HepG2 (cell line): Measurements from ENCODE around the gene NCMAP. TPM values are rescaled to one million over a fixed set of nuclear protein-coding genes. Genes with fewer than 3 reads are reported as not detected.

Source experiments
- ETV5 ChIP-seq: IDR thresholded peaks from 2 replicates; pipeline ENCODE4 v1.6.1; 2018; ENCODE audit warnings: missing biosample characterization, missing genetic modification reagents, inconsistent platforms, borderline replicate concordance
- FOXK2 ChIP-seq: fragments of 450-650 bp; IDR thresholded peaks from 2 replicates; pipeline ENCODE4 v1.6.1; 2016
- GPN1 ChIP-seq: sonication (generic); formaldehyde crosslinking; IDR thresholded peaks from 2 replicates; pipeline ENCODE4 v1.5.1; 2020; ENCODE audit warnings: missing genetic modification reagents, borderline replicate concordance
- SMAD1 ChIP-seq: sonication (generic); formaldehyde crosslinking; IDR thresholded peaks from 2 replicates; pipeline ENCODE4 v1.4.0; 2020; ENCODE audit warnings: missing genetic modification reagents, low read depth, mild to moderate bottlenecking, borderline replicate concordance
- TBX2 ChIP-seq: sonication (generic); formaldehyde crosslinking; IDR thresholded peaks from 2 replicates; pipeline ENCODE4 v1.5.0; 2020; ENCODE audit warnings: missing genetic modification reagents, mild to moderate bottlenecking, borderline replicate concordance
- TRIM24 ChIP-seq: sonication (generic); formaldehyde crosslinking; IDR thresholded peaks from 2 replicates; pipeline ENCODE4 v1.8.0; 2022; ENCODE audit warnings: mild to moderate bottlenecking, missing genetic modification reagents
- ZNF205 ChIP-seq: IDR thresholded peaks from 2 replicates; pipeline ENCODE4 v1.6.1; 2018; ENCODE audit warnings: missing biosample characterization, missing genetic modification reagents
- ZNF510 ChIP-seq: sonication (generic); formaldehyde crosslinking; IDR thresholded peaks from 2 replicates; pipeline ENCODE4 v1.4.0; 2020; ENCODE audit warnings: low read depth, mild to moderate bottlenecking, missing genetic modification reagents
- polyA plus RNA-seq, 8 experiments: library from polyadenylated mRNA; depleted of rRNA in 3 of 8; stranded (reverse) in 7 of 8; unstranded in 1 of 8; fragments of >200 nt; fragmentation: Illumina TruSeq in 4 of 8; extraction: Trizol in 4 of 8; gene quantifications; 2 replicates each; pipeline versions ENCODE4 v1.2.1 to v1.2.3, GENCODE V29; 2011 to 2016; ENCODE audit warnings: low read depth in 4 of 8, missing spikeins in 1 of 8, mixed read lengths in 1 of 8; ENCODE audit not compliant: insufficient read depth in 1 of 8
- total RNA-seq, 5 experiments: library from RNA; depleted of rRNA; stranded (reverse); fragments of >200 nt; fragmentation: Illumina TruSeq; extraction: Trizol; gene quantifications; 2 replicates each; pipeline ENCODE4 v1.2.3, GENCODE V29; 2016; ENCODE audit warnings: low read depth in 1 of 5
- TF ChIP-seq, protein P1 (sequence below): sonication (generic); formaldehyde crosslinking; IDR thresholded peaks from 2 replicates; pipeline ENCODE4 v1.4.0; 2020; ENCODE audit warnings: mild to moderate bottlenecking, missing genetic modification reagents
- TF ChIP-seq, protein P2 (sequence below): sonication (generic); formaldehyde crosslinking; conservative IDR thresholded peaks from 2 replicates; pipeline ENCODE4 v1.4.0; 2020; ENCODE audit warnings: missing genetic modification reagents
- TF ChIP-seq, protein P3 (sequence below): sonication (generic); formaldehyde crosslinking; IDR thresholded peaks from 2 replicates; pipeline ENCODE4 v1.5.0; 2020; ENCODE audit warnings: mild to moderate bottlenecking, low read depth, missing genetic modification reagents, borderline replicate concordance
- TF ChIP-seq, protein P4 (sequence below): sonication (generic); formaldehyde crosslinking; IDR thresholded peaks from 2 replicates; pipeline ENCODE4 v1.8.1; 2022; ENCODE audit warnings: low read depth, mild to moderate bottlenecking, missing genetic modification reagents
- TF ChIP-seq, protein P5 (sequence below): sonication (generic); formaldehyde crosslinking; IDR thresholded peaks from 2 replicates; pipeline ENCODE4 v1.8.0; 2022; ENCODE audit warnings: missing genetic modification reagents, low read depth, mild to moderate bottlenecking, borderline replicate concordance

Gene NCMAP
- total and polyA plus RNA-seq, 2 of the 13 experiments (the other 11 are each of a cell fraction or from before 2014, with no cell fraction given), result 2.7 to 20.0 TPM

DNA sequence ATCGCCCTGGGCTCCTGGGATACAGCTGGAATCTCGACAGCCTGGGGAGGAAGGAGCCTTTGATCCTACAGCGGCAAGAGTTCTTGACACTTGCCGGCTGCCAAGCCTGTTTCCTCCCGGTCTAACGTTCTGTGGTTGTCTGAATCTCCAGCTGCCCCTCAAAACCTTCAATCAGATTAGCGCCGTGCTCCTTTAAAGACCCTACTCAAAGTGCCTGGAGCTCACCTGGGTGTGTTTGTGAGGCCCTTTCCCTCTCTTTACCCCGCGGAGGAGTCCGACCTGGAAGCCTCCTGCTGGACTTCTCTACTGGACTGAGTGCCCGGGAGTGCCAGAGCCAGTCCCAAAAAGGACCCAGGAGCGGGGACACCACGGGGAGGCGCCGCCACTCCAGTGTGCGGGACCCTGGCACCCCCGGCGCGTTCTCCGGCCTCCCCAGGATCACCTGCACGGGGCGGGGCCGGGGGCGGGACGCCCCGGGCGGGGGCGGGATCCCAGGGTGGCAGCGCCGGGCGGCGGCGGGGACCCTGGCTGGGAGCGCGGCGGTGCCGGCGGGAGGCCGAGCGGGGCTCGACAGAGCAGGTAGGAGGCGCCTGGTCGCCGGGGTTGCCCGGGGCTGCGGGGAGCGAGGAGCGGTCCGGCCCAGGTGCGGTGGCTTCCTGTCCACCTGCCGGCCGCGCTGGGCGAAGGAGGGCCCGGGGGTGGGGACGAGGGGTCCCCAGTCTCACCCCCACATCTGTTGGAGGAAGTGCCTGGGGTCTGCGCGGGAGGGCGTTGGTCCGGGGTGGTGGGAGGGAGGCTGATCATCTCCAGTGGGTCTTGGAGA, at the start of gene NCMAP (continued):
- TF ChIP-seq, protein P1, sequence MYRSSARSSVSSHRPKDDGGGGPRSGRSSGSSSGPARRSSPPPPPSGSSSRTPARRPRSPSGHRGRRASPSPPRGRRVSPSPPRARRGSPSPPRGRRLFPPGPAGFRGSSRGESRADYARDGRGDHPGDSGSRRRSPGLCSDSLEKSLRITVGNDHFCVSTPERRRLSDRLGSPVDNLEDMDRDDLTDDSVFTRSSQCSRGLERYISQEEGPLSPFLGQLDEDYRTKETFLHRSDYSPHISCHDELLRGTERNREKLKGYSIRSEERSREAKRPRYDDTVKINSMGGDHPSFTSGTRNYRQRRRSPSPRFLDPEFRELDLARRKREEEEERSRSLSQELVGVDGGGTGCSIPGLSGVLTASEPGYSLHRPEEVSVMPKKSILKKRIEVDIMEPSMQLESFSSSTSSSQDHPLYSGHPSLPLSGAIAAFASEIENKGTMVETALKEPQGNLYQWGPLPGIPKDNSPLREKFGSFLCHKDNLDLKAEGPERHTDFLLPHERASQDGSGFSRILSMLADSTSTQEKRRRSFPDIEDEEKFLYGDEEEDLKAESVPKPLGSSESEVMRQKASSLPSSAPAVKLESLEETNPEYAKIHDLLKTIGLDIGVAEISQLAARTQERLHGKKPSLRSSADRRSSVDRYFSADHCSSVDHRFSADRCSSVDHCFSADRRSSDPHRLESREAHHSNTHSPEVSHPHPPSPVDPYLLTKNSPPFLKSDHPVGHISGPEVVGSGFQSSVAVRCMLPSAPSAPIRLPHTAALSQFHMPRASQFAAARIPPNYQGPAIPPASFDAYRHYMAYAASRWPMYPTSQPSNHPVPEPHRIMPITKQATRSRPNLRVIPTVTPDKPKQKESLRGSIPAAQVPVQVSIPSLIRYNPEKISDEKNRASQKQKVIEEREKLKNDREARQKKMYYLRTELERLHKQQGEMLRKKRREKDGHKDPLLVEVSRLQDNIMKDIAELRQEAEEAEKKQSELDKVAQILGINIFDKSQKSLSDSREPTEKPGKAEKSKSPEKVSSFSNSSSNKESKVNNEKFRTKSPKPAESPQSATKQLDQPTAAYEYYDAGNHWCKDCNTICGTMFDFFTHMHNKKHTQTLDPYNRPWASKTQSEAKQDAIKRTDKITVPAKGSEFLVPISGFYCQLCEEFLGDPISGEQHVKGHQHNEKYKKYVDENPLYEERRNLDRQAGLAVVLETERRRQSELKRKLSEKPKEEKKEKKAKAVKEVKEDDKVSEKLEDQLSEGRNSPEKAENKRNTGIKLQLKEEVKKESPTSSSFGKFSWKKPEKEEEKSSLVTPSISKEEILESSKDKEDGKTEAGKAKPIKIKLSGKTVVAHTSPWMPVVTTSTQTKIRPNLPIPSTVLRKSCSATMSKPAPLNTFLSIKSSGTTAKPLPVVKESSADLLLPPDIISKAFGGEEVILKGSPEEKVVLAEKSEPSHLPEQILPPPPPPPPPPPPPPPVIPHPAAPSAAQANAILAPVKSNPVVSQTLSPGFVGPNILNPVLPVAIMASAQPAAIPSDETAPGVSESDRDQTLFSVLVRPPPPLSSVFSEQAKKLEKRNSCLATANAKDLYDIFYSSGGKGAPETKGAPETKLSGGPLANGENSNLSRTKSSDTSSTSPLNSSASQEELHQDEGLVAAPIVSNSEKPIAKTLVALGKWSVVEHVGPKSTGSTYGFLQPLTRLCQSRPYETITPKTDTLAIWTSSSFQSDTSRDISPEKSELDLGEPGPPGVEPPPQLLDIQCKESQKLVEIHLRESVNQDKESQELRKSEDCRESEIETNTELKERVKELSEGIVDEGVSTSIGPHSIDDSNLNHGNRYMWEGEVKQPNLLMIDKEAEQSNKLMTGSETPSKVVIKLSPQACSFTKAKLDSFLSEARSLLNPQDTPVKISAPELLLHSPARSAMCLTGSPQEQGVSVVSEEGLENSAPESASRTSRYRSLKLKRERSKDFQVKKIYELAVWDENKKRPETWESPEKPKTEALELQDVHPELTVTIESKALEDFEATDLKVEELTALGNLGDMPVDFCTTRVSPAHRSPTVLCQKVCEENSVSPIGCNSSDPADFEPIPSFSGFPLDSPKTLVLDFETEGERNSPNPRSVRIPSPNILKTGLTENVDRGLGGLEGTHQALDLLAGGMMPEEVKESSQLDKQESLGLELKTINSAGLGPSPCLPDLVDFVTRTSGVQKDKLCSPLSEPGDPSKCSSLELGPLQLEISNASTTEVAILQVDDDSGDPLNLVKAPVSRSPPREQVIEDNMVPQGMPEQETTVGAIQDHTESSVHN, result no peak
- TF ChIP-seq TRIM24 (CRISPR knock-in tag) (no peak), GPN1 (no peak), SMAD1 (no peak), ZNF205 (CRISPR knock-in tag) (no peak), FOXK2 (no peak), ZNF510 (CRISPR knock-in tag) (no peak), ETV5 (CRISPR knock-in tag) (0 out of 2 replicates have a peak, but pooled peaks have one; percentile 4), TBX2 (CRISPR knock-in tag) (no peak)
- TF ChIP-seq, protein P2, sequence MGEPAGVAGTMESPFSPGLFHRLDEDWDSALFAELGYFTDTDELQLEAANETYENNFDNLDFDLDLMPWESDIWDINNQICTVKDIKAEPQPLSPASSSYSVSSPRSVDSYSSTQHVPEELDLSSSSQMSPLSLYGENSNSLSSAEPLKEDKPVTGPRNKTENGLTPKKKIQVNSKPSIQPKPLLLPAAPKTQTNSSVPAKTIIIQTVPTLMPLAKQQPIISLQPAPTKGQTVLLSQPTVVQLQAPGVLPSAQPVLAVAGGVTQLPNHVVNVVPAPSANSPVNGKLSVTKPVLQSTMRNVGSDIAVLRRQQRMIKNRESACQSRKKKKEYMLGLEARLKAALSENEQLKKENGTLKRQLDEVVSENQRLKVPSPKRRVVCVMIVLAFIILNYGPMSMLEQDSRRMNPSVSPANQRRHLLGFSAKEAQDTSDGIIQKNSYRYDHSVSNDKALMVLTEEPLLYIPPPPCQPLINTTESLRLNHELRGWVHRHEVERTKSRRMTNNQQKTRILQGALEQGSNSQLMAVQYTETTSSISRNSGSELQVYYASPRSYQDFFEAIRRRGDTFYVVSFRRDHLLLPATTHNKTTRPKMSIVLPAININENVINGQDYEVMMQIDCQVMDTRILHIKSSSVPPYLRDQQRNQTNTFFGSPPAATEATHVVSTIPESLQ (CRISPR knock-in tag), result 0 out of 2 replicates have a peak, but pooled peaks have one; percentile 56
- TF ChIP-seq, protein P3, sequence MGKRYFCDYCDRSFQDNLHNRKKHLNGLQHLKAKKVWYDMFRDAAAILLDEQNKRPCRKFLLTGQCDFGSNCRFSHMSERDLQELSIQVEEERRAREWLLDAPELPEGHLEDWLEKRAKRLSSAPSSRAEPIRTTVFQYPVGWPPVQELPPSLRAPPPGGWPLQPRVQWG (CRISPR knock-in tag), result no peak
- TF ChIP-seq, protein P4, sequence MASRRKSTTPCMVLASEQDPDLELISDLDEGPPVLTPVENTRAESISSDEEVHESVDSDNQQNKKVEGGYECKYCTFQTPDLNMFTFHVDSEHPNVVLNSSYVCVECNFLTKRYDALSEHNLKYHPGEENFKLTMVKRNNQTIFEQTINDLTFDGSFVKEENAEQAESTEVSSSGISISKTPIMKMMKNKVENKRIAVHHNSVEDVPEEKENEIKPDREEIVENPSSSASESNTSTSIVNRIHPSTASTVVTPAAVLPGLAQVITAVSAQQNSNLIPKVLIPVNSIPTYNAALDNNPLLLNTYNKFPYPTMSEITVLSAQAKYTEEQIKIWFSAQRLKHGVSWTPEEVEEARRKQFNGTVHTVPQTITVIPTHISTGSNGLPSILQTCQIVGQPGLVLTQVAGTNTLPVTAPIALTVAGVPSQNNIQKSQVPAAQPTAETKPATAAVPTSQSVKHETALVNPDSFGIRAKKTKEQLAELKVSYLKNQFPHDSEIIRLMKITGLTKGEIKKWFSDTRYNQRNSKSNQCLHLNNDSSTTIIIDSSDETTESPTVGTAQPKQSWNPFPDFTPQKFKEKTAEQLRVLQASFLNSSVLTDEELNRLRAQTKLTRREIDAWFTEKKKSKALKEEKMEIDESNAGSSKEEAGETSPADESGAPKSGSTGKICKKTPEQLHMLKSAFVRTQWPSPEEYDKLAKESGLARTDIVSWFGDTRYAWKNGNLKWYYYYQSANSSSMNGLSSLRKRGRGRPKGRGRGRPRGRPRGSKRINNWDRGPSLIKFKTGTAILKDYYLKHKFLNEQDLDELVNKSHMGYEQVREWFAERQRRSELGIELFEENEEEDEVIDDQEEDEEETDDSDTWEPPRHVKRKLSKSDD (CRISPR knock-in tag), result no peak
- TF ChIP-seq, protein P5, sequence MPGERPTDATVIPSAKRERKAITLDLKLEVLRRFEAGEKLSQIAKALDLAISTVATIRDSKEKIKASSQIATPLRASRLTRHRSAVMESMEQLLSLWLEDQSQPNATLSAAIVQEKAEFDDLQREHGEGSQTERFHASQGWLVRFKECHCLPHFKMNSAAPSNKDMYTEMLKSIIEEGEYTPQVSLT (CRISPR knock-in tag), result 0 out of 2 replicates have a peak, but pooled peaks have one; percentile 66
